Smooth muscle cell of the umbilical artery (primary cell): ENCODE data around the gene MRPL42. TPM values are rescaled to one million over a fixed set of nuclear protein-coding genes. Genes with fewer than 3 reads are reported as not detected.

Experiments used
- total RNA-seq: library from RNA; depleted of rRNA; stranded (reverse); fragments of >200 nt; gene quantifications from 2 replicates; pipeline ENCODE4 v1.2.3, GENCODE V29; 2014

The MRPL42 gene
- 73.3 and 92.9 TPM in 2 replicates for total RNA-seq

GRCh38 chr12:93467351-93468007, at the start of gene MRPL42:
TSS of gene MRPL42 (plus strand) at chr12:93467514. CDS start at chr12:93469286, 1,772 bp downstream.

GRCh38 chr12:93441617-93442410, 25.5 kb upstream of the MRPL42 start, which contains the start of gene UBE2N:
TSS of gene UBE2N (minus strand) at chr12:93441947. CDS start at chr12:93441884, 63 bp downstream.

Other genes with a start within 250 kb of the MRPL42 start
- 49.6 and 65.4 TPM in 2 replicates for gene NUDT4, start 89.6 kb upstream of the MRPL42 start, total RNA-seq
- gene UBE2N, start 25.6 kb upstream of the MRPL42 start, total RNA-seq, result 28.5 and 54.8 TPM in 2 replicates
- gene SOCS2, start 105.2 kb downstream of the MRPL42 start, total RNA-seq, result 0.59 and 0.97 TPM in 2 replicates
- gene CRADD, start 209.9 kb downstream of the MRPL42 start, total RNA-seq, result 10.2 and 11.9 TPM in 2 replicates